GM21529 (cell line): ENCODE results near the gene UMPS.
A peak's percentile ranks its signal among the peaks of the same experiment; 100 is the strongest.
"Not testable (repeated sequence)": the region's sequence is repeated elsewhere in the genome, so short reads cannot be mapped to it uniquely, and the experiment has no call there.

Experiments used
- ATAC-seq: cut with Tn5 transposase; IDR thresholded peaks from one replicate; pipeline ENCODE4 v1.9.1; 2021; ENCODE audit not compliant: unreplicated experiment

UMPS gene

DNA sequence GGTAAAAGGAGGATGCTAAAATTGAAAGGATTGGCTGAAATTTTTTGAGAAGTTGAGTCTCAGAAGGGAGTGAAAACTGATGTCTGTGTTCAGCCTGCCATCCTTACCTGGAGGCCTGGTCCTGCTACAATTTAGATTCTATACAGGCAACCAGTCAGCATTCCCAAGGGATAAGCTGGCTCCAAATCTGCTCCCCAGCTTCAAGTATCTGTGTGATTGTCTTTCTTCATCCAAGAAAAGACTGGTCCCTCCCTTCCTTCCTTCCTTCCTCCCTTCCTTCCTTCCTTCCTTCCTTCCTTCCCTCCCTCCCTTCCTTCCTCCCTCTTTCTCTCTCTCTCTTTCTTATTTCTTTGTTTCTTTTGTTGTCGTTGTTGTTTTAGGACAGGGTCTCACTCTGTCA lies 24.7 kb upstream of the UMPS start:
- ATAC-seq: no peak

DNA sequence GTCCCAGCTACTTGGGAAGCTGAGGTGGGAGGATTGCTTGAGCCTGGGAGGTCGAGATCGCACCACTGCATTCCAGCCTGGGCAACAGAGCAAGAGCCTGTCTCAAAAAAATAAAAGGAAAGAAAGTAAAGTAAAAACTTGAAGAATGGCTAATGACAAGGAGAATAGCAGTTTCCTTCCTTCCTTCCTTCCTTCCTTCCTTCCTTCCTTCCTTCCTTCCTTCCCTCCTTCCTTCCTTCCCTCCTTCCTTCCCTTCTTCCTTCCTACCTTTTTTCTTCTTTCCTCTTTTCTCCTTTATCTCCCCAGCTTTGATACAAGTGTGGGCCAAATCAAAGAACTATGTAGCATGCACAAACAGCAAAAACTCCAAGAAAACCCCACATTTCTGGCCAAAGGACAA lies 23.0 kb upstream of the UMPS start:
- not testable (repeated sequence) for ATAC-seq

DNA sequence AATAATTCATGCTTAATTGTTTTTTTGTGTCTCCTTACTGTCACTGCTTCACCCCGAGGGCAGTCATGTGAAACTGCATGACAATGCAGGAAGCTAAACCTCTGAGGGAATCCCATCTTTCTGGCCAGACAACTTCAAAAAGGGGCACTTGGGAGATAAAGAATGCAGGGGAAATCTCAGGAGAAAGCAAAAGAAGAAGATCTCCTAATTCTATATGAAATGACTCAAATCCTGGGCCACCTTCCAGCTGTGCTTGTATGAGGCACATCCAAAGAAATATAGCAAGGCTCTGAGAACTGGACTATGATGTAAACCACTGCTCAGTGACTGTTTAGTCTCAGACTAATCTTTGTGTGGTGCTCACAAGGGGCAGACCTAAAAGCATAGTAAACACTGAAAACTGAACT lies 22.6 kb upstream of the UMPS start:
- ATAC-seq: no peak

DNA sequence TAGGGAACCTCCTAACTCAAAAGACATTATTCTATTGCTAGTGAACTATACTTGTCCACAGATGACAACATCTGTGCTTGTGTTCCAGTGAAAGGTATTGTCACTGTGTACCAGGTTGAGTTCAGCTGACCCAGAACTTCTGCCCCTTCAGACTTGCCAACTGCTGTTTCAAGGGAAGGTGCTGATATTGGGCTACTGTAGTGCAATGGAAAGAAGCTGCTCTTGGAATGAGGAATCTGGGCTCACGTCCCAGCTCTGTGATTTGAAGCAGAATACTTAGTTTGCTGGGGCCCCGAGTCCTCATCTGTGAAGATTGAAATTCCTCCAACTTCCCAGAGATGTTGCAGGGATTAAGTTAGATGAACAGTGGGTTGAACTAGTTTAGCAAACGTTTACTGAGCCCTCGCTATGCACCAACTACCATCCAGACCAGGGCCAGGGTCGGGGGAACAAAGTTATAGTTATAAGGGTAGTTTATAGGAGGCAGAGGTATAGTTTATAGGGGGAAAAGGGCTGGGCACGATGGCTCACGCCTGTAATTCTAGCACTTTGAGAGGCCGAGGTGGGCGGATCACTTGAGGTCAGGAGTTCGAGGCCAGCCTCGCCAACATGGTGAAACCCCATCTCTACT lies 15.9 kb upstream of the UMPS start:
- no peak for ATAC-seq

GRCh38 chr3:124722589-124722988 lies 7.7 kb upstream of the UMPS start:
- no peak for ATAC-seq

DNA sequence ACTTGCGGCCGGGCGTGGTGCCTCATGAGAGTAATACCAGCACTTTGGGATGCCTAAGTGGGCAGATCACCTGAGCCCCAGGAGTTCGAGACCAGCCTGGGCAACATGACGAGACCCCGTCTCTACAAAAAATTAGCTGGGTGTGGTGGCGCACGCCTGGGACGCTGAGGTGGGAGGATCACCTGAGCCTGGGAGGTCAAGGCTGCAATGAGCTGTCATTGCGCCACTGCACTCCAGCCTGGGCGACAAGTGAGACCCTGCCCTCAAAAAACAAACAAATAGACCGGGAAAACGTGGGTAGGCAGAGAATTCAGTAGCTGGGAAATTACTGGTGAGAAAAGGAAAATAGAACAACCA lies 667 bp downstream of the UMPS start:
- no peak for ATAC-seq

DNA sequence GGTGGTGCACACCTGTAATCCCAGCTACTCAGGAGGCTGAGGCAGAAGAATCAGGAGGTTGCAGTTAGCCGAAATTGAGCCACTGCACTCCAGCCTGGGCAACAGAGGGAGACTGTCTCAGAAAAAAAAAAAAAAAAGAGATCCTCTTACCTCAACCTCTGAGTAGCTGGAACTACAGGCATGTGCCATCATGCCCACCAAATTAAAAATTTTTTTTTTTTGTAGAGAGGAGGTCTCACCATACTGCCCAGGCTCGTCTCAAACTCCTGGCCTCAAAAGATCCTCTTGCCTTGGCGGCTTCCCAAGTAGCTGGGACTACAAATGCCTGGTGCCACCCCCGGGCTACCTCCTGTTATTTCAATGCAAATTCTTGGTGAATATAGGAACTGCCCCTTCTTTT lies 1.5 kb downstream of the UMPS start:
- no peak for ATAC-seq

DNA sequence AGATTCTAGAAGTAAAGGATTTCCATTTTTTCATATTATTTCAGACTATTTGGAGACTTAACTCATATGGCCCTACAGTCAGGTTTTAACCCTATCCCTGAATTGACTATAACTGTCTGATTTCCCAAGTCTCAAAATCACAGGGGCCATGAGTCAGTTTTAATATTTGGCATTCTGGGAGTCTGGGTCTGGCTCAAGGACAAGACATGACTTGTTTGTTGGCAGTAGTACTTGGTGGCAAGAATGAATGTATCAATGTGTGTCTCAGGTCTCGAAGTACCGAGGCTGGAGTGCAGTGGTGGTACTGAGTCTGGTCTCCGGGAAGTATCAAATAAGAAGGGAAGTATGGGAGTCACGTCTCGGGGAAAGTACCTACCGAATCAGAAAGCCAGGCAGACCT lies 10.8 kb downstream of the UMPS start:
- ATAC-seq: no peak

DNA sequence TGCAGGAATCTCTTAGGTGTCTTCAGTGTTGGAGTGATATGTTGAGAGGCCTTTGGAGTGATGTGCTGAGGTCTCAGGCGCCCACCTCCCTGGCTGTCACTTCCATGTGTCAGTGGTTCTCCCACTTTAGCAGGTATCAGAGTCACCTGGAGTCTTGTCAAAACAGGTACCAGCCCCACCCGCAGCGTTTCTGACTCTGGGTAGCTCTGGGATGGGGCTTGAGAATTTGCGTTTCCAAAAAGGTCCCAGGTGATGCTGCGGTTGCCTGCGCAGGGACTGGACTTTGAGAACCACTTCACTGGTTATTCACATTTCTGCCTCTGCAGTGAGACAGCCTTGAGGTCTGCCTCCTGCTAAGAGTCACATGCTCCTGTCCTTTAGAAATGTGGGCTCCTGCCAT lies 15.5 kb downstream of the UMPS start:
- no peak for ATAC-seq

DNA sequence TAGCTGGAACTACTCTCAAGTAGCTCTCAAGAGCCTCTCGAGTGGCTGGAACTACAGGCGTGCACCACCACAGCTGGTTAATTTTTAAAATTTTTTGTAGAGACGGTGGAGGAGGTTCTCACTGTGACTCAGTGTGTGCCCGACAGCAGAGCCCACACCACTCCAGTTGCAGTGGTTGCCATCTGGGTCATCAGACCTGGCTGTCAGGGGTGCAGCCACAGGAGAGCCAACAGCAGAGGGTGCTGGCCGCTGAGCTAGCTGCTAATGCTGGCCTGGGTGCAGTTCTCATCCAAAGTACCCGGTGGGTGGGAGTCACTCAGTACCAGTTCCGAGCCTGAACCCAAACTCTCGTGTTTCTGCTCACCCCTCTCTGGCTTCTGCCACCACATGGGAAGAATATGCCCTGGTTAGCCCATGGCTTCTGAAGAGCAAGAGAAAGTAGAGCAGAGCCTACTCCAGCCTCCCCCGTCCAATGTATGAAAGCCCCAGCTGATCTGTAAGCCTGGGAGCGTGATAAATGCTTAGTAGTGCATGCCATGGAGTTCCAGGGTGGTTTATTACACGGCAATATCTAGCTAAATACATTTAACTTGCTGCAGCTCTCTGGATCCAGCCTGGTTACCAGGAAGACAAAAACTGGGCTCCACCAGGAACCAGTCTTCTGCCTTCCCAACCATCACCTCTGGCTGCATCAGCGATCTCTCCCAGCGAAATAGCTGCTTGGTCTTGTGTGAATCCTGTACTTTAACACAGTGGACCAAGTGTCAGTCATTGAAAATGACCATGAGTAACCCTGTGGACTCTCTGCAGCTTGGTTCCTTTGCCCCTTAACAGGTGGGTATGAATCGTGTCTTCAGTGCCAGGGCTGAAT lies 17.1 kb downstream of the UMPS start:
- no peak for ATAC-seq

DNA sequence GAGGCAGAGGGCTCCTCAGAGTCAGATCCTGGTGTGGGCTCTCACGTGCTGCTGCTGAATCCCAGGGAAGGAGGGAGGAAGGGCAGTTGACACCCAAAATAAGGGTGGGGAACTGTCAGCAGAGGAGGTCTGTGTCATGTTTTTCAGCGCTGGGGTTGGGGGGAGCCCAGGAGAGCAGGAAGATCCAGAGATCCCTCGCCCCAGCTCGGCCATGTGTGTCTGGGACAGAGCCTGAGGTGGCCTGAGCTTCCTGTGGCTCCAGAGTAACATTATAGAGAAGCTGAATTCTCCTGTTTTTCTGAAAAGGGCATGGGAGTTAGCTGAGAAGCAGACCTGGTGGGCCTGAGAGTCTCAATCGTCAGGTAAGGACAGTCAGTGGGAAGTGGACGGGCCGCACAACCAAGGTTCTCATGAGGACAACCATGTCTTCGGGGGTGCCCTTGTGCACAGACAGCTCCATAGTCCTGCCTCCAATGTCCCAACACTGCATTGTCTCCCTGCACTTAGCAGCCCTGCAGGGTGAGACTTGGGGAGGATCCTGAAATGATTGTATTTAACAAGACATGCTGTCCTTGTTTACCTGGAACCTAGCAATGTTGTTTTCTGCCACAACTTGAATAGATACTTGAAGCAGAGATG lies 18.4 kb downstream of the UMPS start:
- no peak for ATAC-seq

GRCh38 chr3:124749877-124750276 lies 19.6 kb downstream of the UMPS start:
- ATAC-seq: not testable (repeated sequence)

GRCh38 chr3:124751501-124751900 lies 21.2 kb downstream of the UMPS start:
- no peak for ATAC-seq

- ATAC-seq: no peak
Observed at GRCh38 chr3:124752051-124752450, 21.8 kb downstream of the UMPS start.

DNA sequence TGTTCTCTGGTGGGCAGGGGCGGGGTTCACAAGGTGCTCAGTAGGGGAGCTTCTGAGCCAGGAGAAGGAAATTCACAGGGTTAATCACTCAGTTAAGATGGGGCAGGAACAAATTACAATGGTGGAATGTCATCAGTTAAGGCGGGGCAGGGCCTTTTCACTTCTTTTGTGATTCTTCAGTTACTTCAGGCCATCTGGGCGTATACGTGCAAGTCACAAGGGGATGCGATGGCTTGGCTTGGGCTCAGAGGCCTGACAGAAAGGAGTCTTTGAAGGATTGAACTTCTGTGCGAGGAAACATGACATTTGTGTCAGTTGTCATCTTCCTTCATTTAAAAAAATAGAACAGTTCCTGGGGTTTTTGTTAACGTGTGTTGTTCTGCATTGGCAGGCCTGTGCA lies 27.7 kb downstream of the UMPS start:
- not testable (repeated sequence) for ATAC-seq

- no peak for ATAC-seq
Observed at GRCh38 chr3:124758851-124759635, 28.8 kb downstream of the UMPS start.

- ATAC-seq: no peak
Observed at GRCh38 chr3:124759666-124760401, 29.6 kb downstream of the UMPS start.

- no peak for ATAC-seq
Observed at GRCh38 chr3:124760601-124761000, 30.3 kb downstream of the UMPS start.

DNA sequence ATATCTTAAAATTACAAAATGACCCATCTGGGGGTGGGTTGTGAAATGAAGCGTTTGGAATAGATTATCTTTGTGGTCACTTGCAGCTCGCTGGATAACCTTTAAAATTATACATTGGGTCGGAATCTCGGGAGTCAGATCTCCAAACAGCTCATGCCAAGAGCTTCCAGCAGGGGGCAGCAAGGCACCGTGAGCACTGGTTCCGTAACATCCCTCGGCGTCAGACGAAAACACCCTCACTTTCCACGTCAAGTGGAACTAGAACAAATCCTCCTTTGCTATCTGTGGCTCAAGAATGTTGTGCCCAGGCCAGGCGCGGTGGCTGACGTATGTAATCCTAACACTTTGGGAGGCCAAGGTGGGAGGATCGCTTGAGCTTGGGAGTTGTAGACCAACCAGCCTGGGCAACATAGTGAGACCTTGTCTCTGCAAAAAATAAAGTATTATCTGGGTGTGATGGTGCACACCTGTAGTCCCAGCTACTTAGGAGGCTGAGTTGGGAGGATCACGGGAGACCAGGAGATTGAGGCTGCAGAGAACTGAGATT lies 31.1 kb downstream of the UMPS start:
- ATAC-seq: peak; percentile 63

DNA sequence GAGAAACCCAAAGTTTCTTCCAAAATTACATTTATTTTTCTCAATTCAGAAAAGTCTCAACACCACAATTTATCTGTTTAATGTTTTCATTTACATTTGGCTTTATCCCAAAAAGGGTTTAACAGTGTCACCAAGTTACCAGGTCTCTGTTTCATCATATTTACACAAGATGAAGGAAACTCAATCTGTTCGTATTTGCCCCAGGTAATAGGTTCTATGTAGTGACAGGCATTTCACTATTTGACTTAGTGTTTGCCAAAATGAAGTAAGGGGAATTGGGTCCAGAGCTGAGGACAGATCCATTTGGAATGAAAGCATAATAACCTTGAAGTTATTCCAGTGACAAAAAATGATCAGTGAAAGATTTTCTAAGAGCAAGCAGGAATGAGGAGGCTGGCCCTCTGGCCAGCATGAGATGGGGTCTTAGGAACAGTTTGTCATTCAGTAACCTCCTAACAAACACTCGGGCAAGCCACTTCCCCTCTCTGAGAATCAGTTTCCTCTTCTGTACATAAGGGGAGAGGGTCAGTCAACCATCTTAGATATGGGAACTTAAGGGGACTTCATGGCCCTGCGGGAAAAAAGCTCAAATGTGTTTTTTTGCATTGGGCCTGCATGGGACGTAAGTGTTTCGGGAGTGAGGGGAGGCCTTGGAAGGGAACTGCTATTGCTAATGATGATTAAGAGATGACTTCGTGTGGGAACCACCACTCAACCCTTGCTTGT lies 31.8 kb downstream of the UMPS start:
- ATAC-seq: no peak
